AG09309 (cell line): Measurements from ENCODE around the gene ERBIN.
A peak's percentile ranks its signal among the peaks of the same experiment; 100 is the strongest.

Source experiments
- DNase-seq: peaks from one replicate; pipeline ENCODE4 v3.0.0-alpha.2; 2010; ENCODE audit warnings: low read depth
- H3K4me3 ChIP-seq: 2 replicates; pipeline ENCODE4 v1.5.1; 2011; ENCODE audit warnings: mild to moderate bottlenecking, low read depth, low read length, moderate library complexity; ENCODE audit not compliant: control insufficient read depth
- CTCF ChIP-seq: IDR thresholded peaks from 2 replicates; pipeline ENCODE4 v1.5.1; 2011; ENCODE audit warnings: mild to moderate bottlenecking, low read depth, low read length, inconsistent platforms; ENCODE audit not compliant: insufficient read depth, control insufficient read depth; ENCODE audit errors: missing control alignments

ERBIN gene

GRCh38 chr5:65926893-65927292, 518 bp downstream of the ERBIN start:
- TF ChIP-seq CTCF = no peak
- DNase-seq = no peak
- H3K4me3 ChIP-seq = peak overlapping the region; percentile 98

GRCh38 chr5:65927503-65928321, 1.3 kb downstream of the ERBIN start:
- no peak for TF ChIP-seq CTCF
- H3K4me3 ChIP-seq = peak overlapping the region; percentile 98
- peak; percentile 32 for DNase-seq

GRCh38 chr5:65928322-65928752, 2.0 kb downstream of the ERBIN start:
- peak overlapping the region; percentile 98 for H3K4me3 ChIP-seq
- DNase-seq = no peak
- TF ChIP-seq CTCF = no peak

GRCh38 chr5:65928860-65929259, 2.5 kb downstream of the ERBIN start:
- no peak for DNase-seq
- no peak for TF ChIP-seq CTCF
- peak overlapping the region; percentile 98 for H3K4me3 ChIP-seq

- H3K4me3 ChIP-seq = no peak overlapping the region
- no peak for TF ChIP-seq CTCF
- no peak for DNase-seq
Observed at GRCh38 chr5:65932676-65933075, 6.3 kb downstream of the ERBIN start.

- no peak overlapping the region for H3K4me3 ChIP-seq
- no peak for TF ChIP-seq CTCF
Observed at GRCh38 chr5:65933295-65933694, 6.9 kb downstream of the ERBIN start.

More at GRCh38 chr5:65933295-65933694, 6.9 kb downstream of the ERBIN start:
- DNase-seq = no peak
